ENCODE results near the gene SORCS2. TPM values are rescaled to one million over a fixed set of nuclear protein-coding genes. Genes with fewer than 3 reads are reported as not detected.

SORCS2 gene
- total RNA-seq, 4 donors from 2014 or later: 0.19 to 0.85 (median 0.66) TPM

DNA sequence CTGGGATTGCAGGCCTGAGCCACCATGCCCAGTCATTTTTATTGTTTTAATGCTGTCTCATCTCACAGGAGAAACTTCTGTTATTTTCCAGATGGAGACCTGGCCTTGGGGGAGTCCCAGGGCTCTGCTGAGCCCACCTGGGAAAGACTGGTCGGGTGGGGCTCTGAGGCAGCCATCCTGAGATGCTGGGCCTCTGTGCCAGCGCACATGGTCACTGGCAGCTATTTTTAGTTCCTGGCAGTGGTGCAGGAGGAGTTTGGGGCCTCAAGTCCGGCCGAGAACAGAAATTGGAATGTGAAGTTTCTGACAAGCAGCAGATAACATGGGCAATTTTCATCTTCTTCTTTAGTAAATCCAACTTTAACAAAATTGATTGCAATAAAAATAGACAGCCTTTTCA lies 44.5 kb downstream of the SORCS2 start:
- TF ChIP-seq, protein P1, sequence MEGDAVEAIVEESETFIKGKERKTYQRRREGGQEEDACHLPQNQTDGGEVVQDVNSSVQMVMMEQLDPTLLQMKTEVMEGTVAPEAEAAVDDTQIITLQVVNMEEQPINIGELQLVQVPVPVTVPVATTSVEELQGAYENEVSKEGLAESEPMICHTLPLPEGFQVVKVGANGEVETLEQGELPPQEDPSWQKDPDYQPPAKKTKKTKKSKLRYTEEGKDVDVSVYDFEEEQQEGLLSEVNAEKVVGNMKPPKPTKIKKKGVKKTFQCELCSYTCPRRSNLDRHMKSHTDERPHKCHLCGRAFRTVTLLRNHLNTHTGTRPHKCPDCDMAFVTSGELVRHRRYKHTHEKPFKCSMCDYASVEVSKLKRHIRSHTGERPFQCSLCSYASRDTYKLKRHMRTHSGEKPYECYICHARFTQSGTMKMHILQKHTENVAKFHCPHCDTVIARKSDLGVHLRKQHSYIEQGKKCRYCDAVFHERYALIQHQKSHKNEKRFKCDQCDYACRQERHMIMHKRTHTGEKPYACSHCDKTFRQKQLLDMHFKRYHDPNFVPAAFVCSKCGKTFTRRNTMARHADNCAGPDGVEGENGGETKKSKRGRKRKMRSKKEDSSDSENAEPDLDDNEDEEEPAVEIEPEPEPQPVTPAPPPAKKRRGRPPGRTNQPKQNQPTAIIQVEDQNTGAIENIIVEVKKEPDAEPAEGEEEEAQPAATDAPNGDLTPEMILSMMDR (IDR thresholded peaks at IDR 0.05; ENCODE audit: low read depth): no peak

DNA sequence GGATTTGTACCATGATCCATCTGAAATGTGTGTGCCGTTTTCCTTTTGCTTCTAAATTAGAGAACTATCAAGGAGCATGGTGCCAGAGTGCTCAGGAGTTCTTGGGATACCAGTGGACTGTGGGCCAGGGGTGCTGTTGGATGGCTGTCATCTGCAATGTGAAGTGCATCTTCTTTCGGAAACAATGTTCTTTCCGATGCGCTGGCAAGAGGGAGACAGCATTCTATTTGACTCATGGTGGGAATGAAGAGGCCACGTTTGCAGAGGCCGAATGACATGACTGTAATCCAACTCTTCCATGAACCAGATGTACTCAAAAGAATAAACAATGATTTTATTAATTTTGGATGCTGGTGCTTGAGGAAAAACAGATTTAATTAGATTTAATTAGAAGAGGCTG lies 45.5 kb downstream of the SORCS2 start:
- TF ChIP-seq, protein P1 (IDR thresholded peaks at IDR 0.05; ENCODE audit: low read depth): no peak

DNA sequence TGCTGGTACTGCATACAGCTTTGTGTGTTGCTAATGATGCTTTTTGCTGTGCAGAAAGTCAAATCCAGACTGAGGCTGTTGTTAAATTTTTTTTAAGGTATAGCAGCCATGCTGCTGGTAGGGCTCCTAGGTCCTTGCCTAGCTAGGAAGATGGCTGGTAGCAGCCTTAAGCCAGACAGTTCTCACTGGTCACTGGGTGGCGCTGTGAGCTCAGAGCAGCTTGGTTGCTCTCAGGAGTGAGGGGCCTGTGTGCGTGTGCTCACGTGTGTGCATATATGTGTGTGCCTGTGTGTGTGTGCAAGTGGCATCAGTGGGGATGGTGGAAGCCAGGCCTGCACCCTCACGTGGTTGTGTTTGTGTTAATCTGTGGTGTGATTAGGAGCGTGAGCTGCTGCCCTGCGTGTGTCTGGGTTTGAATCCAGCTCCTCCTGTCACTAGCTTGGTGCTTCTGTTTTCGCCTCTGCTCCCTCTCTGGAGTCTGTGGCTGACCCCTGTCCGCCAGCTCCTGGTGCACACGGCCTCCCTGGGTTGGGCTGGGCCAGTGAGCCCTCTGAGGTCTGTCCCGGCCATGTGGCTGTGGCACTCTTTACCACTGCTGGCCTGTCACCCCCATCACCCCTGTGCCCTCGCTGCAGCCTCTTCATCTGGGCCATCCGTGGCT lies 46.1 kb downstream of the SORCS2 start:
- TF ChIP-seq, protein P1 (IDR thresholded peaks at IDR 0.05; ENCODE audit: low read depth): no peak

DNA sequence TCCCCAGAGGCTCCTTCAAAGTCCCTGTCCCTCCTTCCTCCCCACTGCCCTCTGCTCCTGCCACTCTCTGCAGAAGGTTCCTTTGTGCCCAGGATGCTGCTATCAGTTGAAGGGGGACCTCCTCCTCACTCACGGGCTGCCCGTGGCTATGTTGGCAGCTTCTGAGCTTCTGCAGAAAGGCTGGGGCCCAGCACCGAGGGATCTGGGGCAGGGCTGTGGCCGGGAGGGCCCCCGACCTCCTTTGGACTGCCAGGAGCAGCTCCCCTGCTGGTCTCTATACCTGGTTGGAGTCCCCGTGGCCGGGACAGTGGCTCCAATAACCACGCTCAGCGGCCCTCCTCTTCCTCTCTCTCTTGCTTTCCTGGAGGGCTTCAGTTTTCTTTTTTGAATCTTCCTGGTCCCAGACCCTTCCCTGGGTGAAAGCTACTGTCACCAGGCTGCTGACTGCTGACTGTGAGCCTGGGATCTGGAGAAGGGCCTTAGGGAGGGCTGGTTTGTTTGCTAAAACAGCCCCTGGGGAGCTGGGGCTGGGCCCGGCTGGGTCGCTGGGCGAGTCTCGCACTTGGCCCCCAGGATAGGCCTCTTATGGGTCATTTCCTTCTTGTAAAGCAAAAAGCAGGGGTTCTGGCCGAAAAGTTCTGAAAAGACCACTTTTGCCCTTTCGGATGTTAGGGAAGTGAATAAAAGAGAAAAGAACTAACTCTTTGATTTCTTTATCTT lies 46.9 kb downstream of the SORCS2 start:
- TF ChIP-seq, protein P1 (IDR thresholded peaks at IDR 0.05; ENCODE audit: low read depth): no peak

DNA sequence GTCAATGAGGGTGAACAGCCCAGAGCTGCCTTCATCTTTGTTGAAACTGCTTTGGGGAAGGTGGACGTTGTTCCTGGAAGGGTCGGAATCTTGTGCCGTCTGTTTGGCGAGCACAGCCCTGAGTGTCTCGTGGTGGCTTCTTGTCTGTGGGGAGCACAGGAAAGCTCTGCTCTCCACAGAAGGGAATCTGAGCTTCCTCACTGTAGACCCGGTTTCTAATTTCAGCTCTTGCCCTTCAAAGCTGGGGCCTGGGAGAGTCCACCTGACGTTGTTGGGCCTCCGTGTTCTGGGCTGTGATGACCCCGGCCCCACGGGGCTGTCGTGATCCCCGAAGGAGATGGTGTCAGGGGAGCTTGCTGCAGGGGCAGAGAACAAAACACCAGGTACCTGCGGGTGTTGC lies 47.5 kb downstream of the SORCS2 start:
- TF ChIP-seq, protein P1 (IDR thresholded peaks at IDR 0.05; ENCODE audit: low read depth): no peak

DNA sequence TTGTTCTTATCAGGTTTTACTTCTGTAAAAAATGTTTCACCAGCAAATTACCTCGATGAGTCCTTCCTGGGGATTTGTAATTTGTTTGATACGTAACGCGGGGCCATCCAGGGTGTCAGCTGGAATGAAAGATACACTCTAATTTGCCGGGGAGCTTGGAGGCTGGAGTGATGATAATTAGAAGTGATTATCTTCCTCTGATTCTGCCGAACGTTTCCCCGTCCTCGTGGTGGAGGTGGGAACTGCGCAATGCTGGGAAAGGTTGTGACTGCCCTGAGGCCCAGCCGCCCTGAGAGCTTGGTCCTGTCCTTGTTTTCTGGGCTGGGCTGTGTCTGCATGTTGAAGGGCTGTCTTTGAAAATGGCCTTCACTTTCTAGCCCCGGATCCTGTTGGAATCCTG lies 48.0 kb downstream of the SORCS2 start:
- TF ChIP-seq, protein P1 (IDR thresholded peaks at IDR 0.05; ENCODE audit: low read depth): no peak

DNA sequence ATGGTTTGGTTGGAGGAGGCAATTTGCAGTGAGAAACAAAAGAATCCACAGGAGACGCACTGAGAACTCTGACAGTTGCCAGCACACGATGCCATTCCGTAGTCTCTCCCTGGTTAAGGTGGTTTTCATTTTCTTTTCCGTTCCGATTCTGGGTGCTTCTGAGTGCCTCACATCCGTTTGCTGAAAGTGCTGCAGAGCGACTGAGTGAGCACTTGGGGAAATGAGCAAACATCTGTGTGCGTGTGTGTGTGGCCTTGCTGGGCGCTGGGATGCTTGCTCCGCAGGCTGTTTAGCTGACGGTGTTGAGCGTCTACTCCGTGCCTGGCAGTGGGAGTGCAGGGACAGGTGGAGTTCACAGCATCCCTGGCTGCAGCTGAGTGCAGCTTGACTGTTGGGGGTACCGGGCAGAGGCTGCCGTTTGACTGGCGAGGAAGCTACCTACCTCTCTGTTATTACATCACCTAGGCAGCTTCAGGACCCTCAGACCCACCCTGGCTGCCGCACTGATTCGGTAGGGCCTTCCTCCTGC lies 49.3 kb downstream of the SORCS2 start:
- TF ChIP-seq, protein P1 (IDR thresholded peaks at IDR 0.05; ENCODE audit: low read depth): no peak
